COR-L47 (cell line): ENCODE results near the gene NSD2.
"Not testable (repeated sequence)": the region's sequence is repeated elsewhere in the genome, so short reads cannot be mapped to it uniquely, and the experiment has no call there.

Experiments used
- DNase-seq: peaks from one replicate; lab custom pipeline; 2025; lab: John Stamatoyannopoulos, UW

NSD2 gene

GRCh38 chr4:1899149-1900086 lies 28.2 kb downstream of the NSD2 start:
- DNase-seq = peak; percentile 49

DNA sequence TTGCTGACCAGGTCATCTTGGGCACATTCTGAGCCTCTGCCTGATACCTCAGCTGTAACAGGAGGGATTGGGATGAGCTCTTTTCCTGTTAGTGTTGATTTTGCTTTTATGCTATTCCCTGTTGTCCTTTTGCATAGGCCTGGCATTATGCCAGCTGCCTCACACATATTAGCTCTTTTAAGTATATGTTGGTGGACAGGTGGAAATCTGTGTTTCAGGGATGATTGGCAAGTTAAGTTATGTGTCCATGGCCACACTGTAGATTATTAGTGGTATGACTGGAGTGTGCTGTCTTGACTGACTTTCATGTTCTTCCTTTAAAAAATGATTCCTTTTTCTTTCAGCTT lies 28.9 kb downstream of the NSD2 start:
- peak; percentile 15 for DNase-seq

DNA sequence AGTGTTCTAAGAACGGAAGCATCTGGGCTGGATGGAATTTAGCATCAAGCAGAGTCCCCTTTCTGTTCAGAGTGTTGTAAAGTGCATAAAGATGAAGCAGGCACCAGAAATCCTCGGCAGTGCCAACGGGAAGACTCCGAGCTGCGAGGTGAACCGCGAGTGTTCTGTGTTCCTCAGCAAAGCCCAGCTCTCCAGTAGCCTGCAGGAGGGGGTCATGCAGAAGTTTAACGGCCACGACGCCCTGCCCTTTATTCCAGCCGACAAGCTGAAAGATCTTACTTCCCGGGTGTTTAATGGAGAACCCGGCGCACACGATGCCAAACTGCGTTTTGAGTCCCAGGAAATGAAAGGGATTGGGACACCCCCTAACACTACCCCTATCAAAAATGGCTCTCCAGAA lies 29.4 kb downstream of the NSD2 start:
- DNase-seq = no peak

DNA sequence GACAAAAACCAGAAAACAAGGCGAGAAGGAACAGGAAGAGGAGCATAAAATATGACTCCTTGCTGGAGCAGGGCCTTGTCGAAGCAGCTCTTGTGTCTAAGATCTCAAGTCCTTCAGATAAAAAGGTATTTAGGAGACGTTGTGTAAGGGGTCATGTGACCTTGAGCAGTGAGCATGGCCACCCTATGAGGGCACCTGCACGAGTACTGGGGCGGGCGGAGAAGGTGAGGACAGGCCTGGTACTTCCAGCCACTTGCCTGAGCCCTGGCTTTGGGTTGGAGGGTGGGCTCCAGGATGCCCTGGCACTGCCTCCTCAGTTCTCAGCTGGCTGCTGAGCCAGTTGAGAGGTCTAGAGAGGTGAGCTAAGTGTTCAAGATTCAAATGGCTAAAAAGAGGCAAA lies 29.9 kb downstream of the NSD2 start:
- no peak for DNase-seq

- DNase-seq = no peak
Observed at GRCh38 chr4:1902243-1902642, 31.1 kb downstream of the NSD2 start.

GRCh38 chr4:1903035-1903434 lies 31.8 kb downstream of the NSD2 start:
- no peak for DNase-seq

DNA sequence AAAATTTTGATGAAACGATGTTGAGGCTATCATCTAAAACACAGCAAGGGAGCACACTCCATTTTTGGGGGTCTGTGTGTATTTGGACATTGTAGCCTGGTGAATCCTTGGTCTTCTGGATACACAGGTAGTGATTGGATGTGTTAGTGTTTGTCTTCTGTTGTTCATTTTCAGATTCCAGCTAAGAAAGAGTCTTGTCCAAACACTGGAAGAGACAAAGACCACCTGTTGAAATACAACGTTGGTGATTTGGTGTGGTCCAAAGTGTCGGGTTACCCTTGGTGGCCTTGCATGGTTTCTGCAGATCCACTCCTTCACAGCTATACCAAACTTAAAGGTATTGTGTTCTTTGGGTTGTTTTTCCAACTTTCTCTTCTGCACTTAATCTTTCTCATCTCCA lies 32.8 kb downstream of the NSD2 start:
- no peak for DNase-seq

DNA sequence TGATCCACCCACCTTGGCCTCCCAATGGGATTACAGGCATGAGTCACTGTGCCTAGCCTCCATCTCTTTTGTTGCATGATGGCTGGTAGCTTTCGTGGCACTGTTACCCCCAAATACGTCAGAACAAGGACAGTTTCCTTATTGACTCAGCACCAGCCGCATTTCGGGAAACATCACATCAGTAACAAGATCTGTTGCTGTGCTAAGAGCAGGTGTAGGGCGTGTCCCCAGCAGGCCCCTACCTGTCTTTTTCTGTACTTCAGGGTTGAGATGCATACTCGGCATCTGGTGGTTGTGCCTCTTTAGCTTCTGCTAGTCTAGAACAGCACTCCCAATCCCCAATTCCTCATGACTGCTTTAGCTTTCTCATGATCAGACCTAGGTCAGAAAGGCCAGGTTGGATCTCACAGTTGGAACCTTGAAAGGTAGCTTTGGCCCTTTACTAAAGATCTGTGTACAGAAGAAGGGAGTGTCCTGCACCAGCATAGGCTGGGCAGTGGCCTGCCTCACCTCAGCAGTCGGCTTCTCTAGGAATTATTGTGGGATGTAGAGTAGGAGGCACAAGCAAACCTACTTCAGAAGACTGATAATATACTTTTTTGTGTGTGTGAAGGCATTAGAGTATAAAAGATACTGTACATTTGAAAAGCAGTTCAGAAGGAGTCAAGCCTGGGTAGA lies 36.8 kb downstream of the NSD2 start:
- no peak for DNase-seq

- DNase-seq = not testable (repeated sequence)
Observed at GRCh38 chr4:1909696-1910095, 38.5 kb downstream of the NSD2 start.

- peak; percentile 37 for DNase-seq
Observed at GRCh38 chr4:1910643-1911042, 39.5 kb downstream of the NSD2 start.

GRCh38 chr4:1911316-1911715 lies 40.1 kb downstream of the NSD2 start:
- DNase-seq = not testable (repeated sequence)

DNA sequence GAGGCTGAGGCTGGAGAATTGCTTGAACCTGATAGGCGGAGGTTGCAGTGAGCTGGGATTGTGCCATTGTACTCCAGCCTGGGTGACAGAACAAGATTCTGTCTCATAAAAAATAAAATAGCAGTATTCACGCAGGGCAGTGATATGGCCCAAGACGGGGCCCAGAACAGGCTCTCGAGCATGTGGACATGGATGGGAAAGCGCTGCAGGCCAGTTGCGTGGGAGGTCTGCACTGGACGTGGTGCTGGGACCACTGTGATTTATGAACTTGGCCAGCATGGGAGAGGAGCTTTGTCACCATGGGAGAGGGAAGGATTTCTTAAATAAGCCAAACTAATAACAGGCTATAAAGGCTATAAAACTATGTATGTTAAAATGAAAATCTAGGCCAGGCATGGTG lies 51.6 kb downstream of the NSD2 start:
- DNase-seq = no peak

GRCh38 chr4:1927675-1928074 lies 56.5 kb downstream of the NSD2 start:
- DNase-seq = no peak

GRCh38 chr4:1928356-1929239 lies 57.4 kb downstream of the NSD2 start:
- DNase-seq = no peak

- no peak for DNase-seq
Observed at GRCh38 chr4:1932736-1933135, 61.5 kb downstream of the NSD2 start.

DNA sequence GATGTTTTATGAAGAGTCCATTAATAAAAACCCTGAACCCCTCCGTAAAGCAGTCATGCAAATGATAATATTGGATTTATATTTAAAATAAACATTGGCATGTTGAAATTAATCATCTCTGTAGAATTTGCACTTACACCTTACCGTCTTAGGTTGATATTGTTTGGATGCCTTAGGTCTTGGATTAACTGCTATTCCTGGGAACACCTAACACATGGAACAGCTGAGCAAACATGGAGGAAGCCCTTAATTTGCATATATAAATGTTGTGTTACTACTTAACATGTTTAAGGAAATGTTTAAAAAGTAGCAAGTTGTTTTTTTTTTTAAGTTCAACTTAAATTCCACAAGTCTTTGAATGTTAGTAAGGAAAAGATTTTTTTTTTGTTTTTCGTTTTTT lies 62.5 kb downstream of the NSD2 start:
- no peak for DNase-seq

- no peak for DNase-seq
Observed at GRCh38 chr4:1937550-1937949, 66.4 kb downstream of the NSD2 start.

GRCh38 chr4:1938027-1938426 lies 66.8 kb downstream of the NSD2 start:
- no peak for DNase-seq

- no peak for DNase-seq
Observed at GRCh38 chr4:1939664-1940509, 68.7 kb downstream of the NSD2 start.

DNA sequence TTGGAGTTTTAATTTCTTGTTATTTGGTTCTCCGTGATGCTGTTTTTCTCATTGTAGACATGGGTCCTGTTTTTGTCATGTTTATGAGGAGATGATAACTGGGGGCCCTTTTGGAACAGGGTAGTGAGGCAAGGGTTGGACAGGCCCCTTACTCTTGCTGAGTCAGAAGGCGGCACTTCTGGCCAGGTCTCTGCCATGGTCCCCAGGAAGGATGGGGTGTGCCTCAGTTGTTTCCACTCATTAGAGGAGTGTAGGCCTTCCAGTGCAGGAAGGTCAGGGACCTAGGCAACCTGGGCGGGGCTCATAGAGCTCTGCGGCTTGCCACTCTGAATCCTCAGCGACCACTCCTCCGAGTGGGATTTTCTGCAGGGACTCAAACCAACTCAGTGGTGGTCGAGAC lies 69.4 kb downstream of the NSD2 start:
- DNase-seq = no peak

DNA sequence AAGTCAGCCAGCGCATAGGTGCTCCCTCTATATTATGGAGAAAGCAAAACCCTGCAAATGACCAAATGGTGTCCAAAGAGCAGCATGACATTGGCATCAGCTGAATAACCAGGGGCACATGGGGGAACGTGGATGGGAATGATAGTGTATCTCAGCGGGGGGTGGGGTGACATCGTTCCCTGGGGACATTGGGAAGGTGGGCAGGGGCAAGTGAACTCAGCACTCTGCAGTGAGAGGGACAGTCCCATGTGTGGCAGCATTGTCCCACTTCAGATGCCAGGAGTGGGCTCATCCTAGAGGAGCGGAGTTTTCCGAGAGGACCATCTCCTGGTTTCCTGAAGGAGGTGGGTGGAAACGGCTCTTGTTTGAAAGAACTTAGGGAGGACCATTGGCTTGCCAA lies 72.7 kb downstream of the NSD2 start:
- DNase-seq = no peak
